HG02970 (cell line): ENCODE data around the gene ACSS1.
A peak's percentile ranks its signal among the peaks of the same experiment; 100 is the strongest.

ENCODE experiments used
- ATAC-seq: cut with Tn5 transposase; IDR thresholded peaks from one replicate; pipeline ENCODE4 v1.9.1; 2021; ENCODE audit warnings: mild to moderate bottlenecking, moderate library complexity, moderate number of reproducible peaks; ENCODE audit not compliant: unreplicated experiment, low FRiP score

Gene ACSS1

DNA sequence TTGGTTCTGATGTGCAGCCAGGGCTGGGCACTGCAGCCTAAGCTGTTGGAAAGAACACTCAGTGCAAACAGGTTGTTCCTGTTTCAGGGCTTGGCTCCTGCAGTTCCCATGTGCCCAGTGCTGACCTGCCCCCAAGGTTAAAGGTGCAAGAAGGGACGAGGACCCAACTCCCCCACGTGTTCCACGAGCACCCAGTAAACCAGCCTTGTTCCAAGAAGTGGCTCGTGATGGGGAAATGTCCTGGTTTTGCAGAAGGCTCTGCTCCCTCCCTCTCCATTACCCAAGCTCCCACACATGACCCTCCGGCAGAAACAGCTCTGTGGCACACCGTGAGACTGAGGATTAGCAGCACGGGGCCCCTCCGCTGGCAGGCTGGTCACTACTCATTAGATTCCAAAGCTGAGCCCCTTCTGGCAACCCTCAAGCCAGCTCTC lies 9.4 kb downstream of the ACSS1 start:
- ATAC-seq = no peak

- no peak for ATAC-seq
Observed at GRCh38 chr20:25047766-25048165, 10.2 kb downstream of the ACSS1 start.

GRCh38 chr20:25046736-25047666 lies 10.9 kb downstream of the ACSS1 start:
- no peak for ATAC-seq

DNA sequence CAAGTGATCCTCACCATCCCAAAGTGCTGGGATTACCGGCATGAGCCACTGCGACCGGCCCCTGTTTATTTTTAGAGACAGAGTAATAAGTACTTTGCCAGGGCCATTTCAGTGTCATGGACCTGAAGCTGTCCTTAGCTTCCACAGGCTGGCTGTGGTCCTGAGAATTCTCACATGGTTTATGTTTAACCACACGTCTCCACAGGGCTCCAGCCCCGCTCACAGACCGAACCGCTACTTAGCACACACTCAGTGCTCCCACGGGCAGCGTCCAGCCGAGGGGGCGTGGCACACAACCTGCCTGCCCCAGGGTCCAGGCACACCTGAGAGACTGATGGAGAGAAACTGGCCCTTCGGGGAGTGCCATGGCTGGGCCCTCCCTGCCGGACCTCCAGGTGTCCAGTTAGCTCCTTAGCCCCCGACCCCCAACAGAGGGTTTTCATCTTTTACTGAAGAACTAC lies 11.7 kb downstream of the ACSS1 start:
- ATAC-seq = no peak

- ATAC-seq = no peak
Observed at GRCh38 chr20:25045343-25045712, 12.6 kb downstream of the ACSS1 start.

GRCh38 chr20:25044660-25045342 lies 13.1 kb downstream of the ACSS1 start:
- ATAC-seq = no peak

- no peak for ATAC-seq
Observed at GRCh38 chr20:25044261-25044560, 13.7 kb downstream of the ACSS1 start.

- no peak for ATAC-seq
Observed at GRCh38 chr20:25043499-25044260, 14.3 kb downstream of the ACSS1 start.

DNA sequence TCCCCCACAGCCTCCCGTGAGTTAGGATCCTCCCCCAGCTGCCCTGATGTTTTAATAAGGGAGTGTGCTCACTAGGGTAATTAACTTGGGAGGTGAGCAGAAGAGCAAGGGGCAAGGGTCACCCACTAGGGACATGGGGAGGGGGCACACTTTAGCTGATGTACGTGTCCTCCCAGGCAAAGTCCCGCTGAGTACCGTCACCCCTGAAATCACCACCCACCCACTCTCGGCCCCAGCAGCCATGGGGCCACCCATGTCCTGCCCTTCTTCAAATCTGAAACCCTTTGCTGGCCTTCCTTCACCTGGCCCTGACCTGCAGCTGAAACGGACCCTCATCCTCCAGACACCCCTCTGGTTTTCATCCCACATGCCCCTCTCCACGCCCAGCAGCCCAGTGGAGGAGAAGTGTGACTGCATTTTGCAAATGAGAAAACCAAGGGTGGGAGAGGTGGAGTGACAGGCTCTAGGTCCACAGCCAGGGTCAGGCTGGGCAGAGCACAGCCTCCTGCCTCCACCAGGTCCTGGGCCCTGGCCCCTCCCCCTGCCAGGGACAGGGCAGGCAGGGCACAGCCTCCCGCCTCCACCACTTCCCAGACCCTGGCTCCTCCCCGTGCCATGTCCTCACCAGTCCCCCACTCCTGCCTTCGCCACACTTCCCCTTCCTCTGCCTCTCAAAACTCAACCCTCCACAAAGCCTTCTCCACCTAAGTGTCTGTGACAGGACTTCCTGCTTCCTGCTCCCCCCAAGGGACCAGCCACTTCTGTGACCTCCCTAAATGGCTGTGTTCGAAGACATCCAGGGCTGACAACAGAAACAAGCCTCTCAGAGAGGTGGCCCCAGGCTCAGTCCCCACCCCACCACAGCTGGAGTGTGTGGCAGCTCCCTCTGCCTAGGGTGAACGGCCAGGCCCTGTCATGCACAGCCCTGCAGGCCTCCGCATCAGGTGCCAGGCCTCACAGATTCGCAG lies 15.1 kb downstream of the ACSS1 start:
- peak; percentile 92 for ATAC-seq

- no peak for ATAC-seq
Observed at GRCh38 chr20:25041813-25042530, 16.0 kb downstream of the ACSS1 start.

DNA sequence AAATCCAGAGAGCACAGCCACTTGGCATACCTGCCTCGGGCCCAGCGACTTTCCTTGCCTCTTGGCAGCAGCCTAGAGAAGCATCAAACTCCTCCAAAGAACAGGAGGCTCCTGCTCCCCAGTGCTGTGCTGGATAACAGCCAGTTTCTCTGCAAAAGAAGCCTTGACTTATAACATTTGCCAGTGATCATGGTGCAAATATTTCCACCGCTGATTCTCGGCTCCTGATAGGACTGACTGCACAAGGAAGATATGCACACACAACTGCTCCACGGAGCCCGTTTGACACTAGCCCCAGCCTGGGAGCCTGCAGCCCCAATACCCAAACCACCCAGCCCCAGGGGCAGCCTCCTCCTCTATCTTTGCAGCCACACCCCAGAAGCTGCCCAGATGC lies 17.5 kb downstream of the ACSS1 start:
- ATAC-seq = no peak

GRCh38 chr20:25039697-25040437 lies 18.1 kb downstream of the ACSS1 start:
- ATAC-seq = no peak

DNA sequence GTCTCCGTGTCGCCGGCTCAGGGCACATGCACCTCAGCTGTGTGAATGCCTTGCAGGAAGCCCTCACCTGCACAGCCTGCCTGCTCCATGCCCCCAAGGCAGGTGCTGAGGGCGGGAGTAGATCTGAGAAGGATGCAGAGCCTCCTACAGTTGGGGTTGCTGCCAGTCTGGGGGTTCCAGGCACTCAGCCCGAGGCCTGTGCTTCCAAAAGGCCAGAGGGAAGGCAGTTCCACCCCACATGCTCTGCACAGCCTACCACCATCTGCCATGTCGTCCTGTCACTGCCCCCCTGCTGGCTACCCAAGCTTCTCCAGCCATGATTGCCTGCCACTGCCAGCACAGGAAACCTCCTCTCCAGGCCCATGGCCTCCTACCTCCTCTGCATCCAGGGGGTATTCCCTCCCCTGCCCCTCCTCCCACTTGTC lies 19.3 kb downstream of the ACSS1 start:
- no peak for ATAC-seq

GRCh38 chr20:25038103-25038410 lies 19.9 kb downstream of the ACSS1 start:
- ATAC-seq = no peak

GRCh38 chr20:25037288-25038102 lies 20.4 kb downstream of the ACSS1 start:
- ATAC-seq = no peak

DNA sequence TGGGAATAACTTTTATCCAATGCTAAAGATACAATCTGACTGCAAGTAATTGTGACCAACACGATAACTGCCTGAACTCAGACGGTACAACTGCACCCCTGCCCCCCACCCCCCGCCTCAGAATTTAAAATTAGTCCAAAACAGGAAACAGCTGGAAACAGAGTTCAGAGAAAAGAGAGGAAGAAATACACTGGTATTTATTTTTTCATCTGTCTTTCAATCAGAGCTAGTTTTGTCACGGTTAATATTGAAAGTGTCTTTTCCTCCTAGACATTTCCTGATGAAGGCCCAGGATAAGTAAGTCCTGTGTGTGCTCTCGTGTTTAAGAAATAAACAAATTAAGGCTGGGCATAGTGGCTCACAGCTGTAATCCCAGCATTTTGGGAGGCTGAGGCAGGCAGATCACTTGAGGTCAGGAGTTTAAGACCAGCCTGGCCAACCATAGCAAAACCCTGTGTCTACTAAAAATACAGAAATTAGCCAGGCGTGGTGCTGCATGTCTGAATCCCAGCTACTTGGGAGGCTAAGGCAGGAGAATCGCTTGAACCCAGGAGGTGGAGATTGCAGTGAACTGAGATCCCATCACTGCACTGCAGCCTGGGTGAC lies 21.5 kb downstream of the ACSS1 start:
- no peak for ATAC-seq

DNA sequence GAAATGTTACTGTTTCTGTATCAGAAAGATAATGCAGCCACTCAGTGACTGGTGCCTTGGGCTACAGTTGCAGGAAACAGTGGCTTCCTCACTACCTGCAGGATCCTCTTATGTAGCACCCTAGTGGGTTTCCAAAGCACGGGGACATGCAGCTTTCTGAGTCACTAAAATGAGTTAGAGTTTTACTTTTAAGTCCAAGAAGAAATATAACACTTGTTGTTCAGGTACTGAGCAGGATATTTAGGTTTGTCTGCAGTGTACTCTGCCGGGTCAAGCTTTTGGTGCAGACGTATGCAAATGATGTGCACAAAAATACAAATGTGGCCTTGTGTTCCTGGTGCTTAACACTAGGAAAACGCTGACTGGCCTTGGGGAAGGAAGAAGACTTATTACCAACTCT lies 22.0 kb downstream of the ACSS1 start:
- no peak for ATAC-seq

DNA sequence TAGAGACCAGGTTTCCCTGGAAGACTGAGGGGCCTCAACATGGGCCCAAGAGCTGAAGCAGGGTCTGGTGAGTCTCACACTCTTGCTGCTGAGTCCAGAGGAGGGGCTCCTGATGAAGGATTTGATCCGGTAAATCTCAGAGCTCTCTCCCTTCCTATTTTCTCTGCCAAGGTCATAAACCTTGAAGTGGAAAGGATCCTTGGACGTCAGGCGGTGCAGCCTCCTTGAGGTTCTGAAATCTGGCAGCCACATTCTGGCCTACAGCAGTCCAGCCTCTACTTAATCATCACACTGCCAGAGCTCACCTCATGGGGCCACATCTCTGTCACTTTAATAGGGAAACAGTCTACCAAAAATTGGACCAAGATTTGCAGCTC lies 24.0 kb downstream of the ACSS1 start:
- ATAC-seq = no peak
